Stimulated activated naive B cell treated with anti-CD40 and anti-IgM and Interleukin-4, amounts not matched to agents 10 μg/mL and 1 μg/mL and 100 μg/mL, for 72 hours (primary cell): ENCODE measurements around the gene UBC.
"Not testable (repeated sequence)": the region's sequence is repeated elsewhere in the genome, so short reads cannot be mapped to it uniquely, and the experiment has no call there.

Experiments
- ATAC-seq, 2 donors: fragments of 150-1000 bp; cut with Tn5 transposase; replicated peaks; 2 replicates each; pipeline ENCODE4 v1.10.0; 2021; ENCODE audit warnings: moderate library complexity in 1 of 2
- DNase-seq: peaks from one replicate; pipeline ENCODE4 v3.0.0; 2021
- H3K27ac Mint-ChIP-seq: one replicate; pipeline ENCODE4 v1.8.0; 2022; ENCODE audit warnings: mild to moderate bottlenecking, mixed read lengths
- H3K27me3 Mint-ChIP-seq, 2 donors: one replicate each; pipeline ENCODE4 v1.8.0; 2022; ENCODE audit warnings: mixed read lengths in 2 of 2
- H3K36me3 Mint-ChIP-seq, 2 donors: one replicate each; pipeline ENCODE4 v1.8.0; 2022; ENCODE audit warnings: mixed read lengths in 2 of 2, mild to moderate bottlenecking in 1 of 2
- H3K4me1 Mint-ChIP-seq, 2 donors: one replicate each; pipeline ENCODE4 v1.8.0; 2022; ENCODE audit warnings: mixed read lengths in 2 of 2, mild to moderate bottlenecking in 1 of 2
- H3K4me3 Mint-ChIP-seq, 2 donors: one replicate each; pipeline ENCODE4 v1.8.0; 2022; ENCODE audit warnings: mild to moderate bottlenecking in 2 of 2, mixed read lengths in 2 of 2, moderate library complexity in 1 of 2
- H3K9me3 Mint-ChIP-seq, 2 donors: one replicate each; pipeline ENCODE4 v1.8.0; 2022; ENCODE audit warnings: mixed read lengths in 2 of 2, mild to moderate bottlenecking in 1 of 2

The UBC gene

DNA sequence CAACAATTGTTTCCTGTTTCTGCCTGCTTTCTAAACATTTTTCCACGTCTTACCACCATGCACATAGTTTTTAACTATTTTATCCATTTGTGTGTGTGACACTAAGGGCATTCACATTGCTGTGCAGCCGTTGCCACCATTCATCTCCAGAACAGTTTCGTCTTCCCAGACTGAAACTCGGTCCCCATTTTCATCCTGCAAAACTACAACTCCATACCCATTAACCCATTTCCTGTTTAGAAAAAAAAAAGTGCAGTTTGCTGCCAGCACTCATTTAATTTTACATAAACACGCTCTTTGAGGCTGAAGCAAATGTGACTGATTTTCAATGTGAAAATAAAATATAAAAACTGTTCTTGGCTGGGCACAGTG, 15.5 kb downstream of the UBC start:
- H3K9me3 Mint-ChIP-seq, result no peaks in the 10 kb centered on the region
- peaks cover 7 to 8% of the 10 kb centered on the region in 2 donors for H3K36me3 Mint-ChIP-seq
- no peak for DNase-seq
- H3K4me3 Mint-ChIP-seq, result no peak overlapping the region
- no peak overlapping the region for H3K27ac Mint-ChIP-seq
- peaks cover 12 to 31% of the 10 kb centered on the region in 2 donors for H3K4me1 Mint-ChIP-seq
- ATAC-seq, result no peak
- no peaks in the 10 kb centered on the region for H3K27me3 Mint-ChIP-seq

- no peaks in the 10 kb centered on the region for H3K9me3 Mint-ChIP-seq
- no peak for DNase-seq
- peaks cover 13 to 36% of the 10 kb centered on the region in 2 donors for H3K4me1 Mint-ChIP-seq
- no peaks in the 10 kb centered on the region for H3K27me3 Mint-ChIP-seq
- peak overlapping the region; percentile 58 to 80 for H3K4me3 Mint-ChIP-seq
- peak; percentile 79 to 85 for ATAC-seq
- H3K27ac Mint-ChIP-seq, result no peak overlapping the region
- peaks cover 7 to 8% of the 10 kb centered on the region in 2 donors for H3K36me3 Mint-ChIP-seq
Observed at GRCh38 chr12:124898200-124898922, 16.1 kb downstream of the UBC start.

DNA sequence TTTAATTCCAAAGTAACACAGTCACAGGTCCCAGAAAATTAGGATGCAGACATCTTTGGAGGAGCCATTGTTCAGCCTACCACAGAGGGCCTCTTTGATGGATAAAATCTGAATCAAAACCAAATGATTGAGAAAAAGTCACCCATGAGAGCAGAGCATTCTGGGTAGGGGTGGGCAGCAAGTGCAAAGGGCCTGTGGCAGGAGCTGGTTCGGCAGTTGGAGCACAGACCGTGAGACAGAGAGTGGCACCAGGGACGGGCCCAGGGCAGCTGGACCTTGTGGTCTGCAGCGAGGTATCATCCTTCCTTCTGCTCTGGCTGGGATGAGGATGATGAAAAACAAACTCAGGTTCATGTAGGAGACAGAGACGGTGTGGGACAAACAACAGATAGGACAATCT, 18.0 kb downstream of the UBC start:
- no peak overlapping the region for H3K27ac Mint-ChIP-seq

GRCh38 chr12:124893792-124894516, 20.5 kb downstream of the UBC start:
- Mint-ChIP-seq H3K4me3 (no peak overlapping the region), H3K27ac (peak overlapping the region; percentile 62), H3K27me3 (no peaks in the 10 kb centered on the region), H3K9me3 (no peaks in the 10 kb centered on the region), H3K4me1 (peaks cover 12 to 21% of the 10 kb centered on the region in 2 donors), H3K36me3 (peaks cover 7 to 8% of the 10 kb centered on the region in 2 donors)
- ATAC-seq (peak; percentile 75 to 78), DNase-seq (no peak)

More for the DNA sequence above, 18.0 kb downstream of the UBC start:
- H3K4me1 Mint-ChIP-seq, result peaks cover 13 to 25% of the 10 kb centered on the region in 2 donors
- DNase-seq (no peak), ATAC-seq (no peak)
- no peaks in the 10 kb centered on the region for H3K9me3 Mint-ChIP-seq
- no peaks in the 10 kb centered on the region for H3K27me3 Mint-ChIP-seq
- H3K36me3 Mint-ChIP-seq, result peaks cover 7 to 8% of the 10 kb centered on the region in 2 donors
- no peak overlapping the region for H3K4me3 Mint-ChIP-seq

GRCh38 chr12:124888260-124888659, 26.2 kb downstream of the UBC start:
- DNase-seq (no peak), ATAC-seq (no peak)
- no peaks in the 10 kb centered on the region for H3K9me3 Mint-ChIP-seq
- no peaks in the 10 kb centered on the region for H3K36me3 Mint-ChIP-seq
- H3K4me1 Mint-ChIP-seq, result peaks cover 20 to 30% of the 10 kb centered on the region in 2 donors
- no peak overlapping the region for H3K27ac Mint-ChIP-seq
- H3K27me3 Mint-ChIP-seq, result no peaks in the 10 kb centered on the region
- no peak overlapping the region for H3K4me3 Mint-ChIP-seq

GRCh38 chr12:124887766-124888165, 26.7 kb downstream of the UBC start:
- not testable (repeated sequence) for ATAC-seq, H3K27me3 Mint-ChIP-seq, DNase-seq, H3K27ac Mint-ChIP-seq, H3K36me3 Mint-ChIP-seq, H3K9me3 Mint-ChIP-seq, H3K4me3 Mint-ChIP-seq
- H3K4me1 Mint-ChIP-seq, result peaks cover 24 to 33% of the 10 kb centered on the region in 2 donors

DNA sequence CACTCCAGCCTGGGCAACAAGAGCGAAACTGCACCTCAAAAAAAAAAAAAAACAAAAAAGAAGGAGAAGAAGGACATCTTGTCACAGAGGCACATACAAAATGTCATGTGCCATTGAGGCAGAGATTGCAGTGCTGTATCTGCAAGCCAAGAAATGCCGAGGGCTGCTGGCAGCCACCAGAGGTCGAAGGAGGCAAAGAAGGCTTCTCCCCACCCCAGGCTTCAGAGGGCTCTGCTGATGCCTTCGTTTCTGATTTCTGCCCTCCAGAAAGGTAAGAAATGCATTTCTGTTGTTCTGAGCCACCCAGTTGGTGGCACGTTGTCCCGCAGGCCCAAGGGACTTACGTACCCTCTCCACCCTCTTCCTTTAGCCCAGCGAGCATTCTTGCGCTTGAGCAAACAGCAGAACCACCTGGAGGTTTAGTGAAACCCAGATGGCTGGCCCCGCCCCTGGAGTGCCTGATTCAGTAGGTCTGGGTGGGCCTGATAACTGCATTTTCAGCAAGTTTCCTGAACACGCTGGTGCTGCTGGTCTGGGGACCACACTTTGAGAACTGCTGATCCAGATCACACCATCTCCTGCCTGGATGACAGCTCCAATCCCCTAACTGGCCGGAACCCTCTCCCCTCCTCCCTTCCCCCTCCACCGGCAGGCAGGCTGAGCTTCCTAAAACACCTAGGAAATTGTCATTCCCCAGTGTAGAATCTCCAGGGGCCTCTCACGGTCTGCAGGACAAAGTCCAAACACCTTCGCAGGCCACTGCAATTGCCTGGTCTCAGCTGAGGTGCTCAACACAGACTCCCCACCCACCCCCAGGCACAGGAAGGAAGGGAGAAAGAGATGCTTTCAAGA, 29.6 kb downstream of the UBC start:
- Mint-ChIP-seq H3K27ac (peak overlapping the region; percentile 82), H3K27me3 (no peaks in the 10 kb centered on the region), H3K36me3 (peaks cover 0 to 2% of the 10 kb centered on the region in 2 donors), H3K4me3 (peak overlapping the region; percentile 69 to 71), H3K9me3 (no peaks in the 10 kb centered on the region), H3K4me1 (peaks cover 41 to 53% of the 10 kb centered on the region in 2 donors)
- peak; percentile 89 to 91 for ATAC-seq
- DNase-seq, result peak; percentile 48

- Mint-ChIP-seq H3K4me3 (peak overlapping the region in 1 of 2 donors; percentile 1), H3K27me3 (no peaks in the 10 kb centered on the region), H3K36me3 (peaks cover 0 to 3% of the 10 kb centered on the region in 2 donors), H3K4me1 (peaks cover 43 to 53% of the 10 kb centered on the region in 2 donors), H3K9me3 (no peaks in the 10 kb centered on the region), H3K27ac (peak overlapping the region; percentile 68)
- DNase-seq, result no peak
- peak in 1 of 2 donors; percentile 21 for ATAC-seq
Observed at GRCh38 chr12:124883263-124884130, 31.0 kb downstream of the UBC start.

GRCh38 chr12:124881123-124881522, 33.3 kb downstream of the UBC start:
- ATAC-seq (no peak), DNase-seq (no peak)
- Mint-ChIP-seq H3K36me3 (peaks cover 0 to 4% of the 10 kb centered on the region in 2 donors), H3K4me3 (peak overlapping the region in 1 of 2 donors; percentile 25), H3K4me1 (peaks cover 43 to 53% of the 10 kb centered on the region in 2 donors), H3K27me3 (peaks cover 0 to 2% of the 10 kb centered on the region in 2 donors), H3K9me3 (no peaks in the 10 kb centered on the region), H3K27ac (no peak overlapping the region)

DNA sequence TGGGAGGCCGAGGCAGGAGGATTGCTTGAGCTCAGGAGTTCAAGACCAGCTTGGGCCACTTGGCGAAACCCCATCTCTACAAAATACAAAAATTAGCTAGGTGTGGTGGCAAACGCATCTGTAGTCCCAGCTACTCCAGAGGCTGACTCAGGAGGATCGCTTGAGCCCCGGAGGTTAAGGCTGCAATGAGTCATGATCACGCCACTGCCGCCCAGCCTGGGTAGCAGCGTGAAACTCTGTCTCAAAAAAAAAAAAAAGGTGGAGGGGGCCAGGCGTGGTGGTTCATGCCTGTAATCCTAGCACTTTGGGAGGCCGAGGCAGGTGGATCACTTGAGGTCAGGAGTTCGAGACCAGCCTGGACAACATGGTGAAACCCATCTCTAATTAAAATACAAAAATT, 34.1 kb downstream of the UBC start:
- not testable (repeated sequence) for H3K36me3 Mint-ChIP-seq, H3K9me3 Mint-ChIP-seq, ATAC-seq, H3K27ac Mint-ChIP-seq, DNase-seq, H3K4me3 Mint-ChIP-seq, H3K27me3 Mint-ChIP-seq
- peaks cover 43 to 46% of the 10 kb centered on the region in 2 donors for H3K4me1 Mint-ChIP-seq

DNA sequence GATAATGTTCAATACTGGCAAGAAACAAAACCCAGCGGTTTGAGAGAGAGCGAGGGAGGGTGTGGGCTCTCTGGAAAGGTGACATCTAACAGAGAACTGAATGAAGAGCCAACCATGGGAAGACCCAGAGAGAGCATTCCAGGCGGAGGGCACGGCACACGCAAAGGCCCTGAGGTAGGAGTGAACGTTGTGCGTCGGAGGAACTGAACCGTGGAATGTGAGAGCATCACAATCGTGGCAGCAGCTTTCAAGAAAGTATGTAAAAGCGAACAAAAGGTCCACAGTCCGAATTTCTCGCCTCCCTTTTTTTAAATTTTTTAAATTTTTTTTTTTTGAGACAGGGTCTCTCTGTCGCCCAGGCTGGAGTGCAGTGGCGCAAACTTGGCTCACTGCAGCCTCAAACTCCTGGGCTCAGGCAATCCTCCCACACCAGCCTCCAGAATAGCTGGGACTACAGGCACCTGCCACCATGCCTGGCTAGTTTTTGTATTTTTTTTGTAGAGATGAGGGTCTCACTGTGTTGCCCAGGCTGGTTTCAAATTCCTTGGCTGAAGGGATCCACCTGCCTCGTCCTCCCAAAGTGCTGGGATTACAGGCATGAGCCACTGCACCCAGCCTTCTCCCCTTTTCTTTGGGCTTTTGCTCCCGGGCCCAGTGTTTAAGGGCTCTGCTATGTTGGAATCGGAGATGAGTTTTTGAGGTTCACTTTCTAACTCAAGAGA, 35.5 kb downstream of the UBC start:
- no peak overlapping the region for H3K27ac Mint-ChIP-seq
- peaks cover 0 to 3% of the 10 kb centered on the region in 2 donors for H3K27me3 Mint-ChIP-seq
- H3K36me3 Mint-ChIP-seq, result peaks cover 0 to 4% of the 10 kb centered on the region in 2 donors
- no peaks in the 10 kb centered on the region for H3K9me3 Mint-ChIP-seq
- H3K4me3 Mint-ChIP-seq, result no peak overlapping the region
- ATAC-seq (no peak), DNase-seq (no peak)
- H3K4me1 Mint-ChIP-seq, result peaks cover 32 to 35% of the 10 kb centered on the region in 2 donors

DNA sequence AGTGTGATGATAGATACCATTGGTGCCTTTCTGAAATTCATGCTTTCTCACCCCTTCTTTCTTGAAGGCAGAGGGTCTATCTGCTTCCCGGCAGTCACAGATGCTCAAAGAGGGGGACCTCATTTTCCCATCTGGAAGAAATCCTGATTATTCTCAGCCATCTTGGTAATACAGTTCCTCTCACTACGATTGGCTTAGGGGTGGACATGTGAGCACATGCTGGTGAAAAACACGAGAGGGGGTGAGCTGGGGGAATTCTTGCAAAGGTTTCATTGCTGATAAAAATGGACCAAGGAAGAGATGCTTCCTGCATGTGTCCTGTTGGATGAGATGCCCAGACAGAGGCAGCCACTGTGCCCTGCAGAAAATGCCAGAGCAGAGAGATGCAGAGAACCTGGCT, 37.0 kb downstream of the UBC start:
- H3K4me3 Mint-ChIP-seq, result no peak overlapping the region
- DNase-seq (no peak), ATAC-seq (no peak)
- no peaks in the 10 kb centered on the region for H3K9me3 Mint-ChIP-seq
- peaks cover 0 to 3% of the 10 kb centered on the region in 2 donors for H3K27me3 Mint-ChIP-seq
- H3K4me1 Mint-ChIP-seq, result peaks cover 17 to 24% of the 10 kb centered on the region in 2 donors
- no peak overlapping the region for H3K27ac Mint-ChIP-seq
- H3K36me3 Mint-ChIP-seq, result peaks cover 0 to 4% of the 10 kb centered on the region in 2 donors

- no peak for ATAC-seq
- no peaks in the 10 kb centered on the region for H3K9me3 Mint-ChIP-seq
- no peak for DNase-seq
- H3K27ac Mint-ChIP-seq, result no peak overlapping the region
- H3K4me3 Mint-ChIP-seq, result no peak overlapping the region
- H3K36me3 Mint-ChIP-seq, result peaks cover 0 to 2% of the 10 kb centered on the region in 2 donors
- peaks cover 0 to 3% of the 10 kb centered on the region in 2 donors for H3K27me3 Mint-ChIP-seq
- H3K4me1 Mint-ChIP-seq, result peaks cover 5 to 13% of the 10 kb centered on the region in 2 donors
Observed at GRCh38 chr12:124876171-124876570, 38.3 kb downstream of the UBC start.
